ENCODE measurements around the gene CARD9. TPM values are rescaled to one million over a fixed set of nuclear protein-coding genes. Genes with fewer than 3 reads are reported as not detected.

CARD9 gene
- polyA plus RNA-seq, 1 of the 3 experiments (the other 2 are of a cell fraction): 1.1 TPM

DNA sequence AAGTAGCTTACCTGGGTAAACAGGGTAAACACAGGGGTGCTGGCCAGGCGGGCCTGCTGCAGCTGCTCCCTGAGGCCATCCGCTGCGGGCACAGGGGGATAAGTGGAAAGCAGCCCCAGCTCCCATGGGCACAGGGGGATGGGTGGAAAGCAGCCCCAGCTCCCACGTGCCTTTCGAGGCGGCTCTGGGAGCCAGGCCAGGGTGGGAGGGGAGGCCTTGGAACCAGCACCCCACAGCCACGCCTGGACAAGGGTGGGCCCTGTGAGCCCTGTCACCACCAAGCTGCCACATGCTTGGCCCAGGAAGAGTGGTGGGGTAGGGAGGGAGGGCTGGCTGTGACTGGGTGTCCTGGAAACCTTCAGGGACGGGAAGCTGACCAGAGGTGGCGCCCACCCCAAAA is 7.8 kb upstream of the CARD9 start (continued):
- TF ChIP-seq, protein P1, sequence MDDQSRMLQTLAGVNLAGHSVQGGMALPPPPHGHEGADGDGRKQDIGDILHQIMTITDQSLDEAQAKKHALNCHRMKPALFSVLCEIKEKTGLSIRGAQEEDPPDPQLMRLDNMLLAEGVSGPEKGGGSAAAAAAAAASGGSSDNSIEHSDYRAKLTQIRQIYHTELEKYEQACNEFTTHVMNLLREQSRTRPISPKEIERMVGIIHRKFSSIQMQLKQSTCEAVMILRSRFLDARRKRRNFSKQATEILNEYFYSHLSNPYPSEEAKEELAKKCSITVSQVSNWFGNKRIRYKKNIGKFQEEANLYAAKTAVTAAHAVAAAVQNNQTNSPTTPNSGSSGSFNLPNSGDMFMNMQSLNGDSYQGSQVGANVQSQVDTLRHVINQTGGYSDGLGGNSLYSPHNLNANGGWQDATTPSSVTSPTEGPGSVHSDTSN (IDR thresholded peaks at IDR 0.05): no peak
- no peak for TF ChIP-seq TEAD4 (IDR thresholded peaks at IDR 0.05; ENCODE audit: borderline replicate concordance, insufficient read depth)
- TF ChIP-seq YY1 (IDR thresholded peaks at IDR 0.05; ENCODE audit: low read depth): no peak
- TF ChIP-seq MEF2A (IDR thresholded peaks at IDR 0.05; ENCODE audit: borderline replicate concordance, low read depth): no peak
- no peak for TF ChIP-seq FOSL2 (IDR thresholded peaks at IDR 0.05; ENCODE audit: borderline replicate concordance, low read depth)
- no peak for TF ChIP-seq ZBTB33 (IDR thresholded peaks at IDR 0.05; ENCODE audit: borderline replicate concordance, low read depth)
- TF ChIP-seq RAD21 (IDR thresholded peaks at IDR 0.05; ENCODE audit: low read length): no peak
- TF ChIP-seq, protein P2, sequence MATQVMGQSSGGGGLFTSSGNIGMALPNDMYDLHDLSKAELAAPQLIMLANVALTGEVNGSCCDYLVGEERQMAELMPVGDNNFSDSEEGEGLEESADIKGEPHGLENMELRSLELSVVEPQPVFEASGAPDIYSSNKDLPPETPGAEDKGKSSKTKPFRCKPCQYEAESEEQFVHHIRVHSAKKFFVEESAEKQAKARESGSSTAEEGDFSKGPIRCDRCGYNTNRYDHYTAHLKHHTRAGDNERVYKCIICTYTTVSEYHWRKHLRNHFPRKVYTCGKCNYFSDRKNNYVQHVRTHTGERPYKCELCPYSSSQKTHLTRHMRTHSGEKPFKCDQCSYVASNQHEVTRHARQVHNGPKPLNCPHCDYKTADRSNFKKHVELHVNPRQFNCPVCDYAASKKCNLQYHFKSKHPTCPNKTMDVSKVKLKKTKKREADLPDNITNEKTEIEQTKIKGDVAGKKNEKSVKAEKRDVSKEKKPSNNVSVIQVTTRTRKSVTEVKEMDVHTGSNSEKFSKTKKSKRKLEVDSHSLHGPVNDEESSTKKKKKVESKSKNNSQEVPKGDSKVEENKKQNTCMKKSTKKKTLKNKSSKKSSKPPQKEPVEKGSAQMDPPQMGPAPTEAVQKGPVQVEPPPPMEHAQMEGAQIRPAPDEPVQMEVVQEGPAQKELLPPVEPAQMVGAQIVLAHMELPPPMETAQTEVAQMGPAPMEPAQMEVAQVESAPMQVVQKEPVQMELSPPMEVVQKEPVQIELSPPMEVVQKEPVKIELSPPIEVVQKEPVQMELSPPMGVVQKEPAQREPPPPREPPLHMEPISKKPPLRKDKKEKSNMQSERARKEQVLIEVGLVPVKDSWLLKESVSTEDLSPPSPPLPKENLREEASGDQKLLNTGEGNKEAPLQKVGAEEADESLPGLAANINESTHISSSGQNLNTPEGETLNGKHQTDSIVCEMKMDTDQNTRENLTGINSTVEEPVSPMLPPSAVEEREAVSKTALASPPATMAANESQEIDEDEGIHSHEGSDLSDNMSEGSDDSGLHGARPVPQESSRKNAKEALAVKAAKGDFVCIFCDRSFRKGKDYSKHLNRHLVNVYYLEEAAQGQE (IDR thresholded peaks at IDR 0.05; ENCODE audit: low read depth, low read length): no peak

DNA sequence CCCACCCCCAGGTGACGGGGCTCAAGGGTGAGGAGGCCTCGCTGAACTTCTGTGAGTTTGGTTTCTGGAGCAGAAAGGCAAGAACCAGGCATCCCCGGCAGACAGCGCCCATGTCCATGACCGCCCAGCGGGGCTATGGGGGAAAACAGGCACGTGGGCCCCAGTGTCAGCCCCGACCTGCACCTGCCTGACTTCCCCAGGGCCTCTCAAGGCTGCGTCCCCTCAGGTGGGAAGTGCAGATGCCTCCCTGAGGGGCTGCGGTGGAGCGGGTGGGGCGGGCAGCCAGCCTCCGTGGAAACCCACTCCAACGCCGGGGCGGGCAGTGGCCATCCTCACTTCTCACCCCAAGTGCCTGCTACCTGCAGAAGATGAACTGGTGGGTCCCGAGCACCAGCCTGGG is 6.9 kb upstream of the CARD9 start:
- CTCF ChIA-PET: interaction anchor here (1.3 to 3.9 kb wide), 2 partner anchors 17 to 18 kb away, joined by 3 to 15 read pairs; partner anchors contain the start of gene DNLZ
- WGBS (ENCODE audit: low lambda C conversion rate): 95% methylated on average over 10 of the region's 17 CpGs
- no peak overlapping the region for H3K9ac ChIP-seq
- TF ChIP-seq, protein P3, sequence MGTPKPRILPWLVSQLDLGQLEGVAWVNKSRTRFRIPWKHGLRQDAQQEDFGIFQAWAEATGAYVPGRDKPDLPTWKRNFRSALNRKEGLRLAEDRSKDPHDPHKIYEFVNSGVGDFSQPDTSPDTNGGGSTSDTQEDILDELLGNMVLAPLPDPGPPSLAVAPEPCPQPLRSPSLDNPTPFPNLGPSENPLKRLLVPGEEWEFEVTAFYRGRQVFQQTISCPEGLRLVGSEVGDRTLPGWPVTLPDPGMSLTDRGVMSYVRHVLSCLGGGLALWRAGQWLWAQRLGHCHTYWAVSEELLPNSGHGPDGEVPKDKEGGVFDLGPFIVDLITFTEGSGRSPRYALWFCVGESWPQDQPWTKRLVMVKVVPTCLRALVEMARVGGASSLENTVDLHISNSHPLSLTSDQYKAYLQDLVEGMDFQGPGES (IDR thresholded peaks at IDR 0.05; ENCODE audit: low read depth, low read length): no peak
- no peak for TF ChIP-seq GABPA (IDR thresholded peaks at IDR 0.05; ENCODE audit: low read depth)
- TF ChIP-seq EZH2phosphoT487 (IDR thresholded peaks at IDR 0.05; ENCODE audit: borderline replicate concordance, low read depth): no peak
- TF ChIP-seq MEF2A (IDR thresholded peaks at IDR 0.05; ENCODE audit: borderline replicate concordance, low read depth): no peak
- TF ChIP-seq EP300 (IDR thresholded peaks at IDR 0.05; ENCODE audit: borderline replicate concordance in 1 of 2, low read depth in 1 of 2, low read length in 1 of 2): no peak
- no peak for TF ChIP-seq NFIC (IDR thresholded peaks at IDR 0.05; ENCODE audit: borderline replicate concordance)
- no peak for TF ChIP-seq POLR2AphosphoS5 (IDR thresholded peaks at IDR 0.05; ENCODE audit: low read depth, low read length)
- TF ChIP-seq, protein P4, sequence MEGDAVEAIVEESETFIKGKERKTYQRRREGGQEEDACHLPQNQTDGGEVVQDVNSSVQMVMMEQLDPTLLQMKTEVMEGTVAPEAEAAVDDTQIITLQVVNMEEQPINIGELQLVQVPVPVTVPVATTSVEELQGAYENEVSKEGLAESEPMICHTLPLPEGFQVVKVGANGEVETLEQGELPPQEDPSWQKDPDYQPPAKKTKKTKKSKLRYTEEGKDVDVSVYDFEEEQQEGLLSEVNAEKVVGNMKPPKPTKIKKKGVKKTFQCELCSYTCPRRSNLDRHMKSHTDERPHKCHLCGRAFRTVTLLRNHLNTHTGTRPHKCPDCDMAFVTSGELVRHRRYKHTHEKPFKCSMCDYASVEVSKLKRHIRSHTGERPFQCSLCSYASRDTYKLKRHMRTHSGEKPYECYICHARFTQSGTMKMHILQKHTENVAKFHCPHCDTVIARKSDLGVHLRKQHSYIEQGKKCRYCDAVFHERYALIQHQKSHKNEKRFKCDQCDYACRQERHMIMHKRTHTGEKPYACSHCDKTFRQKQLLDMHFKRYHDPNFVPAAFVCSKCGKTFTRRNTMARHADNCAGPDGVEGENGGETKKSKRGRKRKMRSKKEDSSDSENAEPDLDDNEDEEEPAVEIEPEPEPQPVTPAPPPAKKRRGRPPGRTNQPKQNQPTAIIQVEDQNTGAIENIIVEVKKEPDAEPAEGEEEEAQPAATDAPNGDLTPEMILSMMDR (IDR thresholded peaks at IDR 0.05): no peak
- TF ChIP-seq ZBTB33 (IDR thresholded peaks at IDR 0.05; ENCODE audit: borderline replicate concordance, low read depth): no peak
- no peak for TF ChIP-seq FOXM1 (IDR thresholded peaks at IDR 0.05; ENCODE audit: low read depth)
- no peak for TF ChIP-seq RCOR1 (IDR thresholded peaks at IDR 0.05; ENCODE audit: low read length)
- no peak for TF ChIP-seq NRF1 (IDR thresholded peaks at IDR 0.05; ENCODE audit: low read depth, low read length)

More for the DNA sequence above, 6.9 kb upstream of the CARD9 start:
- no peaks in the 10 kb centered on the region for H3K27me3 ChIP-seq (ENCODE audit: insufficient read depth)
- POLR2A ChIA-PET: no interaction called here
- H3K4me1 ChIP-seq (ENCODE audit: control insufficient read depth in 1 of 2, insufficient read depth in 2 of 2, low read depth in 1 of 2, low read length in 1 of 2): peaks cover 0 to 8% of the 10 kb centered on the region in 2 experiments; a peak in 1 of 4 replicates
- H3K27ac ChIP-seq (ENCODE audit: low read depth in 2 of 2, low read length in 1 of 2): no peak overlapping the region
- no peak overlapping the region for H3K4me3 ChIP-seq (ENCODE audit: low read depth in 2 of 2, low read length in 1 of 2)
- H3K36me3 ChIP-seq (replicated peaks in 1 of 2; ENCODE audit: control insufficient read depth in 1 of 2, insufficient read depth in 2 of 2, low read length in 1 of 2): peaks cover 9 to 72% of the 10 kb centered on the region in 2 experiments
- H3K9me2 ChIP-seq: no peaks in the 10 kb centered on the region
- peaks cover under 1% of the 10 kb centered on the region for H3F3A ChIP-seq (replicated peaks; ENCODE audit: insufficient read depth)
- H4K20me1 ChIP-seq (ENCODE audit: insufficient read depth): no peaks in the 10 kb centered on the region
- H2AFZ ChIP-seq (ENCODE audit: low read depth): no peak overlapping the region
- H3K4me2 ChIP-seq: no peak overlapping the region
- no peaks in the 10 kb centered on the region for H3K9me3 ChIP-seq
- no peak for DNase-seq
- H3K79me2 ChIP-seq (ENCODE audit: insufficient read depth): no peaks in the 10 kb centered on the region

Data from SK-N-SH (cell line).